Measurements from ENCODE around the gene UPK1A.

Gene UPK1A

DNA sequence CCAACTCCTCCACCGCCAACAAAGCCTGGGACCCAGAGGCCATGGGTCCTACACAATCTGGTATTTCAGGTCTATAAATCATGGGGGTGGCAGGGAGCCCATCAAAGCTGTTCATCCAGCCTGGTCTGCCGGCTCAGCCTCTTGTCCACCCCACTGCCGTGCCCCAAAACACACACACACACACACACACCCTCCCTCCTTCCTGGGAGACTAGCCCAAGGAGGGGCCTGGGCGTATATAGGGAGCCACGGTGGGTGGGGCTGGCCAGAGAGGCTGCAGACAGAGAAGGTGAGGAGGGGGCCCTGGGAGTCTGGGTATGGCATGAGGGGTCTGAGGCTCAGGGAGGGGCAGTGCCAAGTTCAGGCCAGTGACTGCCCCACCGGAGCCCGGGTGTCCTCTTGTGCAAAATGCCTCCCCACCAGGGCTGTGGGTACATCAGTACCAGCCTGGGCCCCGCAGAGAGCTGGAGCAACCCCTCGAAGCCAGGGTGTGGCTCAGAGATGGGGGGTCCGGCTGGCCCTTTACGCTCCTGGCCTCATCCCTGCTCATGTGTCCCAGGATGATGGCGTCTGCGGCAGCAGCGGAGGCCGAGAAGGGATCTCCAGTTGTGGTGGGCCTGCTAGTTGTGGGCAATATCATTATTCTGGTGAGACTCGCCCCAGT lies at the start of gene UPK1A:
TSS of gene UPK1A (plus strand) at position 267 of the 663 bp plus-strand sequence. CDS start at position 563, 296 bp downstream.
- no peaks in the 10 kb centered on the region for H3K9me3 ChIP-seq (ENCODE audit: severe bottlenecking)
- H3K36me3 ChIP-seq = peaks cover 23% of the 10 kb centered on the region
- no peak for DNase-seq
- no peaks in the 10 kb centered on the region for H3K27me3 ChIP-seq (ENCODE audit: insufficient read depth, low read depth, severe bottlenecking)
- no peak within 1 kb of the TSS for H3K27ac ChIP-seq
- TF ChIP-seq, protein P1, sequence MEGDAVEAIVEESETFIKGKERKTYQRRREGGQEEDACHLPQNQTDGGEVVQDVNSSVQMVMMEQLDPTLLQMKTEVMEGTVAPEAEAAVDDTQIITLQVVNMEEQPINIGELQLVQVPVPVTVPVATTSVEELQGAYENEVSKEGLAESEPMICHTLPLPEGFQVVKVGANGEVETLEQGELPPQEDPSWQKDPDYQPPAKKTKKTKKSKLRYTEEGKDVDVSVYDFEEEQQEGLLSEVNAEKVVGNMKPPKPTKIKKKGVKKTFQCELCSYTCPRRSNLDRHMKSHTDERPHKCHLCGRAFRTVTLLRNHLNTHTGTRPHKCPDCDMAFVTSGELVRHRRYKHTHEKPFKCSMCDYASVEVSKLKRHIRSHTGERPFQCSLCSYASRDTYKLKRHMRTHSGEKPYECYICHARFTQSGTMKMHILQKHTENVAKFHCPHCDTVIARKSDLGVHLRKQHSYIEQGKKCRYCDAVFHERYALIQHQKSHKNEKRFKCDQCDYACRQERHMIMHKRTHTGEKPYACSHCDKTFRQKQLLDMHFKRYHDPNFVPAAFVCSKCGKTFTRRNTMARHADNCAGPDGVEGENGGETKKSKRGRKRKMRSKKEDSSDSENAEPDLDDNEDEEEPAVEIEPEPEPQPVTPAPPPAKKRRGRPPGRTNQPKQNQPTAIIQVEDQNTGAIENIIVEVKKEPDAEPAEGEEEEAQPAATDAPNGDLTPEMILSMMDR (IDR thresholded peaks at IDR 0.05; ENCODE audit: low read depth, low read length) = no peak
- no peak within 1 kb of the TSS for H3K4me3 ChIP-seq (ENCODE audit: low read depth, low read length)

- DNase-seq = no peak
- Histone ChIP-seq H3K27me3 (ENCODE audit: insufficient read depth, low read depth, severe bottlenecking) (no peaks in the 10 kb centered on the region), H3K27ac (no peak overlapping the region), H3K9me3 (ENCODE audit: severe bottlenecking) (no peaks in the 10 kb centered on the region), H3K4me3 (ENCODE audit: low read depth, low read length) (no peak overlapping the region), H3K36me3 (peaks cover 63% of the 10 kb centered on the region)
- TF ChIP-seq, protein P1 (IDR thresholded peaks at IDR 0.05; ENCODE audit: low read depth, low read length) = peak; percentile 48
These were observed 47.5 kb upstream of the UPK1A start for GRCh38 chr19:35618857-35619256.

DNA sequence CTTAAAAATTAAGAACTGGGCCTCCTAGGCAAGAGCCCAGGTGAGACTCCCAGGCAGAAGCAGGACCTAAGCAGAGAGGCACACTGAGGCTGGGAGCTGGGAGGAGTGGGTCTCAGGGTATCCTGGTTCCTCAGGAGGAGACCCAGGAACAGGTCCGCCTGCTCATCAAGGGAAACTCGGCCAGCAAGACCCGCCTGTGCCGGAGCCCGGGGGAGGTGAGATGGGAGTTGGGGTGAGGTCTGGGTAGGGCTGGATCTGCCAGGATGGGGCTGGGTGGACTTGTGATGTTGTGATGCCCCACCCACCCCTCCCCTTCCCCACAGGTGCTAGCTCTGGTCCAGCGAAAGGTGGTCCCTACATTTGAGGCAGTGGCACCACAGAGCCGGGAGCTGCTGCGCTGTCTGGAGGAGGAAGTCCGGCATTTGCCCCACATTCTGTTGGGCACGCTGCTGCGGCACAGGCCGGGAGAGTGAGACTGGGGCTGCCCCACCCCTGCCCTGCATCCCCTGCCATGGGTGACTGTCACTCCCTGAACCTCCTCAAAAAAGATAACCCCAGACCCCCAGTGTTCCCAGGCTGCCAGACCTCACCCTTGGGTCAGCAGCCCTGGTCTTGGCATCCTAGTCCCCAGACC lies 46.9 kb upstream of the UPK1A start:
- no peak for DNase-seq
- TF ChIP-seq, protein P1 (IDR thresholded peaks at IDR 0.05; ENCODE audit: low read depth, low read length) = no peak
- no peaks in the 10 kb centered on the region for H3K9me3 ChIP-seq (ENCODE audit: severe bottlenecking)
- H3K4me3 ChIP-seq (ENCODE audit: low read depth, low read length) = no peak overlapping the region
- H3K27ac ChIP-seq = no peak overlapping the region
- H3K27me3 ChIP-seq (ENCODE audit: insufficient read depth, low read depth, severe bottlenecking) = no peaks in the 10 kb centered on the region
- H3K36me3 ChIP-seq = peaks cover 59% of the 10 kb centered on the region

GRCh38 chr19:35620001-35620400 lies 46.3 kb upstream of the UPK1A start:
- no peak for DNase-seq
- Histone ChIP-seq H3K27ac (no peak overlapping the region), H3K9me3 (ENCODE audit: severe bottlenecking) (no peaks in the 10 kb centered on the region), H3K27me3 (ENCODE audit: insufficient read depth, low read depth, severe bottlenecking) (no peaks in the 10 kb centered on the region), H3K36me3 (peaks cover 54% of the 10 kb centered on the region), H3K4me3 (ENCODE audit: low read depth, low read length) (no peak overlapping the region)
- TF ChIP-seq, protein P1 (IDR thresholded peaks at IDR 0.05; ENCODE audit: low read depth, low read length) = no peak

GRCh38 chr19:35621708-35622107 lies 44.6 kb upstream of the UPK1A start:
- Histone ChIP-seq H3K9me3 (ENCODE audit: severe bottlenecking) (no peaks in the 10 kb centered on the region), H3K27me3 (ENCODE audit: insufficient read depth, low read depth, severe bottlenecking) (no peaks in the 10 kb centered on the region), H3K36me3 (peaks cover 39% of the 10 kb centered on the region), H3K27ac (no peak overlapping the region), H3K4me3 (ENCODE audit: low read depth, low read length) (no peak overlapping the region)
- TF ChIP-seq, protein P1 (IDR thresholded peaks at IDR 0.05; ENCODE audit: low read depth, low read length) = no peak
- no peak for DNase-seq

Measured in WERI-Rb-1 (cell line).